ENCODE data around the gene PRKAG2. TPM values are rescaled to one million over a fixed set of nuclear protein-coding genes. Genes with fewer than 3 reads are reported as not detected.
A peak's percentile ranks its signal among the peaks of the same experiment; 100 is the strongest.

Gene PRKAG2
- total RNA-seq, 2 donors from 2014 or later, result 19.9 to 22.6 TPM

- no peak for DNase-seq (ENCODE audit: low spot score)
- Mint-ChIP-seq H3K4me1 (ENCODE audit: low read depth in 2 of 2) (peaks cover 0 to 6% of the 10 kb centered on the region in 2 donors), H3K9me3 (no peaks in the 10 kb centered on the region), H3K27ac (no peak overlapping the region), H3K36me3 (no peaks in the 10 kb centered on the region), H3K4me3 (no peak overlapping the region), H3K27me3 (no peaks in the 10 kb centered on the region)
- ATAC-seq, result no peak
Observed at GRCh38 chr7:151648429-151648828, 228.5 kb downstream of the PRKAG2 start.

DNA sequence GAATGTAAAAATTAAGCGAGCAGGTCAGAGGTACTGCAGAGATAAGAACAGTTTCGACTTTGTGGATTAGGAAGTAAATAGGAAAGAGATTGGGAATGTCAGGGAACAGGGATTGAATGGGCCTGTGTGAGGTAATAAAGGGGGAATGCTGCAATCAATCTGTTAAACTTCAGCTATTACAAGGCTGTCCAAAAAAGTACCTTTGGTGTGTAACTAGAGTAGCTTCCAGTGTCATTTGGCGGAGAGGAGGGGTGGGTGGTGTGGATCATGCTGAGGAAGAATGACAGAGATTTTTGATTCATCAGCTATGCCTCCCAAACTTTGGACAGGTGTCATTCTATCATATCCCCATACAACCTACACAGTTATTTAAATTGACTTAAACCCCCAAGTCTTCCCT lies 229.0 kb downstream of the PRKAG2 start:
- H3K27me3 Mint-ChIP-seq, result no peaks in the 10 kb centered on the region
- no peak overlapping the region for H3K27ac Mint-ChIP-seq
- no peak for DNase-seq (ENCODE audit: low spot score)
- peaks cover 0 to 6% of the 10 kb centered on the region in 2 donors for H3K4me1 Mint-ChIP-seq (ENCODE audit: low read depth in 2 of 2)
- no peak for ATAC-seq
- no peaks in the 10 kb centered on the region for H3K36me3 Mint-ChIP-seq
- H3K9me3 Mint-ChIP-seq, result no peaks in the 10 kb centered on the region
- no peak overlapping the region for H3K4me3 Mint-ChIP-seq

GRCh38 chr7:151647006-151647405 lies 229.9 kb downstream of the PRKAG2 start:
- no peak overlapping the region for H3K4me3 Mint-ChIP-seq

DNA sequence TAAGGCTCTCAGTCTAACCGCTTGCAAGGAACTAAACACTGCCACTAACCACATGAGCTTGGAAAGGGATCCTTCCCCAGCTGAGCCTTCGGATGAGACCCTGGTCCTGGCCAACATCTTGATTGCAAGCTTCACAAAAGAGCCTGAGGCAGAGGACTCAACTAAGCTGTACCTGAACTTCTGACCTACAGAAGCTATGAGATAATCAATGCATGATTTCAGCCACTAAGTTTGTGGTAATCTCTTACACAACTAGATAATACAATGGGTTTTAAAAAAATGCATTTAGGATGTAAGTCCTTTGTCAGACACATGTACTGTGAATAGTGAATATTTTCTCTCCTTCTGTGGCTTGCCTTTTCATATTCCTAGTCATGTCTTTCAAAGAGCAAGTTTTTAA lies 231.6 kb downstream of the PRKAG2 start:
- H3K4me1 Mint-ChIP-seq (ENCODE audit: low read depth in 2 of 2), result peaks cover 2 to 9% of the 10 kb centered on the region in 2 donors
- H3K36me3 Mint-ChIP-seq, result no peaks in the 10 kb centered on the region
- no peak overlapping the region for H3K4me3 Mint-ChIP-seq
- no peak overlapping the region for H3K27ac Mint-ChIP-seq
- ATAC-seq, result no peak
- H3K27me3 Mint-ChIP-seq, result no peaks in the 10 kb centered on the region
- H3K9me3 Mint-ChIP-seq, result no peaks in the 10 kb centered on the region
- DNase-seq (ENCODE audit: low spot score), result no peak

More at GRCh38 chr7:151647006-151647405, 229.9 kb downstream of the PRKAG2 start:
- no peak for DNase-seq (ENCODE audit: low spot score)
- no peaks in the 10 kb centered on the region for H3K36me3 Mint-ChIP-seq
- no peak for ATAC-seq
- no peaks in the 10 kb centered on the region for H3K27me3 Mint-ChIP-seq
- no peaks in the 10 kb centered on the region for H3K9me3 Mint-ChIP-seq
- no peak overlapping the region for H3K27ac Mint-ChIP-seq
- H3K4me1 Mint-ChIP-seq (ENCODE audit: low read depth in 2 of 2), result peaks cover 0 to 6% of the 10 kb centered on the region in 2 donors

GRCh38 chr7:151644554-151644953 lies 232.4 kb downstream of the PRKAG2 start:
- ATAC-seq (peak in 1 of 2 donors; percentile 56), DNase-seq (ENCODE audit: low spot score) (no peak)
- Mint-ChIP-seq H3K27ac (no peak overlapping the region), H3K4me3 (no peak overlapping the region), H3K27me3 (no peaks in the 10 kb centered on the region), H3K9me3 (no peaks in the 10 kb centered on the region), H3K36me3 (no peaks in the 10 kb centered on the region), H3K4me1 (ENCODE audit: low read depth in 2 of 2) (peaks cover 2 to 9% of the 10 kb centered on the region in 2 donors)

GRCh38 chr7:151642746-151643145 lies 234.2 kb downstream of the PRKAG2 start:
- H3K4me3 Mint-ChIP-seq, result no peak overlapping the region
- H3K4me1 Mint-ChIP-seq (ENCODE audit: low read depth in 2 of 2), result peaks cover 2 to 9% of the 10 kb centered on the region in 2 donors
- no peak overlapping the region for H3K27ac Mint-ChIP-seq
- H3K9me3 Mint-ChIP-seq, result no peaks in the 10 kb centered on the region
- DNase-seq (ENCODE audit: low spot score) (no peak), ATAC-seq (no peak)
- H3K36me3 Mint-ChIP-seq, result no peaks in the 10 kb centered on the region
- no peaks in the 10 kb centered on the region for H3K27me3 Mint-ChIP-seq

- Mint-ChIP-seq H3K36me3 (no peaks in the 10 kb centered on the region), H3K27ac (no peak overlapping the region), H3K9me3 (no peaks in the 10 kb centered on the region), H3K4me1 (ENCODE audit: low read depth in 2 of 2) (peaks cover 2 to 9% of the 10 kb centered on the region in 2 donors), H3K27me3 (no peaks in the 10 kb centered on the region), H3K4me3 (no peak overlapping the region)
- no peak for DNase-seq (ENCODE audit: low spot score)
- ATAC-seq, result no peak
Observed at GRCh38 chr7:151641587-151641986, 235.3 kb downstream of the PRKAG2 start.

DNA sequence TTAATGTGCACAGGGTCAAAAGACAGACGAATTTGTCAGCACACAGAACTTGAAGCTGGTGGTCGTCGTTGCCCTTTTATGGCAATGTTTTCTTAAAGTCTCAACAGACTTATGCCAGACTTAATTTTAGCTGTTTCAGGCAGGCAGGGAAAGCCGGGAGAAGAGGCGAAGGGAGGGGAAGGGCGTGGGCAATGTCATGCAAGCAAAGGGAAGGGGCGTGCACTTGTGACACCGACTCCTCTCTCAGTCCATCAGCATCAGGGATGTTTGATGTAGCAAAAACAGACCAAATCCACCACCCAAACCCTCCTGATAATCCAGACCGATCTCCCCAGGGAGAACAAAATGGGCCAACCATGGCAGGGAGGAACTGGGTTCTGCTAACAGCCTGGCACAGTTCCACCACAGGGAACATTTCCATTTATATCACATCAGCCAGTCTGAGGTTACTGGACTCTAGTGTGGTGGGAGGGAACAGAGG lies 239.1 kb downstream of the PRKAG2 start:
- H3K27ac Mint-ChIP-seq, result no peak overlapping the region
- H3K36me3 Mint-ChIP-seq, result peaks cover 5% of the 10 kb centered on the region
- peaks cover 8 to 11% of the 10 kb centered on the region in 2 donors for H3K4me1 Mint-ChIP-seq (ENCODE audit: low read depth in 2 of 2)
- H3K9me3 Mint-ChIP-seq, result no peaks in the 10 kb centered on the region
- DNase-seq (ENCODE audit: low spot score) (no peak), ATAC-seq (no peak)
- no peaks in the 10 kb centered on the region for H3K27me3 Mint-ChIP-seq
- H3K4me3 Mint-ChIP-seq, result no peak overlapping the region

- Mint-ChIP-seq H3K27ac (no peak overlapping the region), H3K36me3 (peaks cover 5% of the 10 kb centered on the region), H3K4me3 (no peak overlapping the region), H3K9me3 (no peaks in the 10 kb centered on the region), H3K27me3 (no peaks in the 10 kb centered on the region), H3K4me1 (ENCODE audit: low read depth in 2 of 2) (peaks cover 19 to 23% of the 10 kb centered on the region in 2 donors)
- DNase-seq (ENCODE audit: low spot score), result no peak
- ATAC-seq, result no peak
Observed at GRCh38 chr7:151634643-151635042, 242.3 kb downstream of the PRKAG2 start.

DNA sequence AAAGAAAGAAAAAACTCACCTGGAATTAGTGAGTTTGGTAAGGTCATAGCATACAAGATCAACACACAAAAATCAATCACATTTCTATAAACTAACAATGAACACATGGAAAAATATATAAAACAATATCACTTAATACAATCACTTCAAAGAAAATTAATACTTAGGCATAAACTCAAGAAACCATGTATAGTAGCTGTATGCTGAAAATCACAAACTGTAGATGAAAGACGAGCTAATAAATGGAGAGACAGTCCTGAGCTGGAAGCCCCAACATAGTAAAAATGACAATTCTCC lies 243.5 kb downstream of the PRKAG2 start:
- no peaks in the 10 kb centered on the region for H3K27me3 Mint-ChIP-seq
- peak overlapping the region; percentile 98 to 100 for H3K27ac Mint-ChIP-seq
- DNase-seq (ENCODE audit: low spot score) (no peak), ATAC-seq (no peak)
- no peaks in the 10 kb centered on the region for H3K9me3 Mint-ChIP-seq
- peak overlapping the region; percentile 99 for H3K4me3 Mint-ChIP-seq
- peaks cover 5% of the 10 kb centered on the region for H3K36me3 Mint-ChIP-seq
- H3K4me1 Mint-ChIP-seq (ENCODE audit: low read depth in 2 of 2), result peaks cover 22 to 23% of the 10 kb centered on the region in 2 donors

DNA sequence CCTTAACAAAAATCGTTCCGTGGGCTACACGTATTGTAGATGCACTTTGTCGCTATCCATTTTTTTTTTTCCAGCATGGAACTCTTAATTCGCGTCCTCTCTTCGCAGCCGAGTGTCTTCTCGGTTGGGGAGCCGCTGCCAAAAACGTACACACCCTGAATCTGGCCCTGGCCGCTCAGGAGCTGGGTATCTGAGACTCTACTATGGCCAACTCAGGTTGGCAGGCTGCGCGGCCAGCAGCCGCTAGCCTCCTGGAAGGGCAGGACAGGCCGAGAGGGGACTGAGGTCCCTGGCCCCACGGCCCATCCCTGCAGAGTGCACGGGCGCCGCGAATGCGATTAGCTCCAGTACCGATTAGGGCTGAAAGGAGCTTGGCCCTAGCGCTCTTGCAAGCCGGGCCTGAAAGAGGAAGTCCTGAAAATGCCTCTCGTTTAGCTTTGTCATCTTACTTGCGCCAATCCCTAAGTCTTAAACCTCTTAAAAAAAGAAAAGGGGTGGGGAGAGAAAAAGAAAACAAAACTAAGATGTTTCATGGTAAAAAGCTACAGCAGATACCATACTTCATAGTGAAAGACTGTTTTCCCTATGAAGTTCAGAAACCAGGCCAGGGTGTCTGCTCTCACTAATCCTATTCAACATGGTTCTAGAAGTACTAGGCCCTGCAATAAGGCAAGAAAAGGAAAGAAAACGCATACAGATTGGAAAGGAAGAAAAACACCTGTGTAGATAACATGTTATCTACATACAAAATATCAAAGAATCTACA lies 244.0 kb downstream of the PRKAG2 start:
- H3K4me3 Mint-ChIP-seq, result peak overlapping the region; percentile 99
- ATAC-seq, result peak; percentile 59 to 69
- peaks cover 22 to 23% of the 10 kb centered on the region in 2 donors for H3K4me1 Mint-ChIP-seq (ENCODE audit: low read depth in 2 of 2)
- no peaks in the 10 kb centered on the region for H3K9me3 Mint-ChIP-seq
- peaks cover 5% of the 10 kb centered on the region for H3K36me3 Mint-ChIP-seq
- peak; percentile 73 for DNase-seq (ENCODE audit: low spot score)
- H3K27ac Mint-ChIP-seq, result peak overlapping the region; percentile 98 to 100
- H3K27me3 Mint-ChIP-seq, result no peaks in the 10 kb centered on the region

- H3K9me3 Mint-ChIP-seq, result no peaks in the 10 kb centered on the region
- peak overlapping the region; percentile 98 to 100 for H3K27ac Mint-ChIP-seq
- H3K27me3 Mint-ChIP-seq, result no peaks in the 10 kb centered on the region
- peak overlapping the region; percentile 99 for H3K4me3 Mint-ChIP-seq
- ATAC-seq (peak; percentile 91 to 94), DNase-seq (ENCODE audit: low spot score) (peak; percentile 95)
- H3K36me3 Mint-ChIP-seq, result peaks cover 5% of the 10 kb centered on the region
- peaks cover 22 to 23% of the 10 kb centered on the region in 2 donors for H3K4me1 Mint-ChIP-seq (ENCODE audit: low read depth in 2 of 2)
Observed at GRCh38 chr7:151631953-151632749, 244.8 kb downstream of the PRKAG2 start.

GRCh38 chr7:151631570-151631952 lies 245.4 kb downstream of the PRKAG2 start:
- ATAC-seq (peak in 1 of 2 donors; percentile 63), DNase-seq (ENCODE audit: low spot score) (no peak)
- Mint-ChIP-seq H3K27ac (peak overlapping the region; percentile 78 to 83), H3K4me1 (ENCODE audit: low read depth in 2 of 2) (peaks cover 22 to 26% of the 10 kb centered on the region in 2 donors), H3K4me3 (peak overlapping the region; percentile 85), H3K9me3 (no peaks in the 10 kb centered on the region), H3K27me3 (no peaks in the 10 kb centered on the region), H3K36me3 (peaks cover 5% of the 10 kb centered on the region)

Measured in natural killer cell treated with Interleukin-12 subunit alpha and Interleukin-12 subunit beta and Interleukin-15 and Interleukin-18, amount 100 ng/mL, for 72 hours (primary cell).